IMR-90 (cell line): Measurements from ENCODE around the gene CARD16.

Experiments used
- POLR2A ChIP-seq: IDR thresholded peaks from 2 replicates; pipeline ENCODE4 v1.6.1; 2012; ENCODE audit warnings: mild to moderate bottlenecking, low read depth, low read length
- RFX5 ChIP-seq: IDR thresholded peaks from 2 replicates; pipeline ENCODE4 v1.8.0; 2012; ENCODE audit warnings: low read depth, mild to moderate bottlenecking, low read length, moderate library complexity
- TF ChIP-seq, protein P1 (sequence below): conservative IDR thresholded peaks from 2 replicates; pipeline ENCODE4 v1.5.1; 2012; ENCODE audit warnings: mild to moderate bottlenecking, low read depth, low read length, improper control_type of control experiment

DNA sequence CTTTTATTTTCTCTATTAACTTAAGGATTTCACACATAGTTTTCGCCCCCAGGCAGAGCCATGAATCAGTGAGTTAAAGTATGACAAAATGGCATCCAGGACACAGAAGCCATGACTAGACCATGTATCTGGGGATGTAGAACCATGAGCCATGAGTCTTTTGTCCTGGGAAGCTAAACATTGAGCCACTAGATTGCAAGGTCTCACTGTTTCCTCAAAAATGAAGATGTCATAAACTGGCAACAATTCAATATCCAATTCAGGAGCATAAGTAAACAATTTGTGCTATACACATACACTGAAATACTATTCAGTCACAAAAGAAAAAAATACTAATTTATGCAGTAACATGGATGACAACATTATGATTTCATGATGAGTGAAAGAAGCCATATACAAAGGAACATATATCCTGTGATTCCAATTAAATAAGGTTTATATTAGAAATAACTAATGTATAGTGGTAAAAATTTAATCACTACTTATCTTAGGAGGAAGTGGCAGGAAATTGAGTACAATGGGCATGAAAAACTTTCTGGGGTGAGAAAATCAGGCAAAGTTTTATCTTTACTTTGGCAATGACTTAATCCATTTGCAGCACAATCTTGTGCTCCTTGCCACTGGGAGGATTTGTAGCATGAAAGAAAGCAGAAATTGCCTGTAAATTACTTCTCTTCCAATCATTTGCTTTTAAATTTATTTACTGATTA lies 28.5 kb upstream of the CARD16 start:
- TF ChIP-seq POLR2A (no peak), RFX5 (no peak)
- TF ChIP-seq, protein P1, sequence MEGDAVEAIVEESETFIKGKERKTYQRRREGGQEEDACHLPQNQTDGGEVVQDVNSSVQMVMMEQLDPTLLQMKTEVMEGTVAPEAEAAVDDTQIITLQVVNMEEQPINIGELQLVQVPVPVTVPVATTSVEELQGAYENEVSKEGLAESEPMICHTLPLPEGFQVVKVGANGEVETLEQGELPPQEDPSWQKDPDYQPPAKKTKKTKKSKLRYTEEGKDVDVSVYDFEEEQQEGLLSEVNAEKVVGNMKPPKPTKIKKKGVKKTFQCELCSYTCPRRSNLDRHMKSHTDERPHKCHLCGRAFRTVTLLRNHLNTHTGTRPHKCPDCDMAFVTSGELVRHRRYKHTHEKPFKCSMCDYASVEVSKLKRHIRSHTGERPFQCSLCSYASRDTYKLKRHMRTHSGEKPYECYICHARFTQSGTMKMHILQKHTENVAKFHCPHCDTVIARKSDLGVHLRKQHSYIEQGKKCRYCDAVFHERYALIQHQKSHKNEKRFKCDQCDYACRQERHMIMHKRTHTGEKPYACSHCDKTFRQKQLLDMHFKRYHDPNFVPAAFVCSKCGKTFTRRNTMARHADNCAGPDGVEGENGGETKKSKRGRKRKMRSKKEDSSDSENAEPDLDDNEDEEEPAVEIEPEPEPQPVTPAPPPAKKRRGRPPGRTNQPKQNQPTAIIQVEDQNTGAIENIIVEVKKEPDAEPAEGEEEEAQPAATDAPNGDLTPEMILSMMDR: no peak
